HEK293T (cell line): Measurements from ENCODE around the gene UNC13D.
"Not testable (repeated sequence)": the region's sequence is repeated elsewhere in the genome, so short reads cannot be mapped to it uniquely, and the experiment has no call there.

Experiments used
- FOXK2 ChIP-seq: fragments of 450-650 bp; IDR thresholded peaks from 2 replicates; pipeline ENCODE4 v1.6.1; 2016; ENCODE audit warnings: mild to moderate bottlenecking
- HDGF ChIP-seq: fragments of 450-650 bp; IDR thresholded peaks from 2 replicates; pipeline ENCODE4 v1.6.1; 2017; ENCODE audit warnings: antibody characterized with exemption, borderline replicate concordance
- NFRKB ChIP-seq: fragments of 450-650 bp; IDR thresholded peaks from 2 replicates; pipeline ENCODE4 v1.6.1; 2016; ENCODE audit warnings: mild to moderate bottlenecking, moderate library complexity
- SP1 ChIP-seq: fragments of 450-650 bp; IDR thresholded peaks from 2 replicates; pipeline ENCODE4 v1.6.1; 2017
- SUZ12 ChIP-seq: fragments of 450-650 bp; IDR thresholded peaks from 2 replicates; pipeline ENCODE4 v1.6.1; 2016; ENCODE audit warnings: mild to moderate bottlenecking
- TARDBP ChIP-seq: fragments of 450-650 bp; IDR thresholded peaks from 2 replicates; pipeline ENCODE4 v1.6.1; 2016
- ZNF384 ChIP-seq: fragments of 450-650 bp; IDR thresholded peaks from 2 replicates; pipeline ENCODE4 v1.6.1; 2016

DNA sequence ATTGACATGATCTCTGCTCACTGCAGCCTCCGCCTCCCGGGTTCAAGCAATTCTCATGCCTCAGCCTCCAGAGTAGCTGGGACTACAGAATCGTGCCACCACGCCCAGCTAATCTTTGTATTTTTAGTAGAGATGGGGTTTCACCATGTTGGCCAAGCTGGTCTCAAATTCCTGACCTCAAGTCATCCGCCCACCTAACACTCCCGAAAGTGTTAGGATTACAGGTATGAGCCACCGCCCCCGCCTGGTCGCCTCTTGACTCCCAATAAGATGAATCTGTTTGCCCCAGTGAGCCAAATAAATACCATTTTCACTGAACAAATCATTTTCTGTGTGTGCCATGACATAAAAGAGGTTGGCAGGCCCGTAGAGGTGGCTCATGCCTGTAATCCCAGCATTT lies 15.2 kb upstream of the UNC13D start:
- TF ChIP-seq HDGF, FOXK2, SUZ12, SP1, ZNF384, TARDBP, NFRKB: not testable (repeated sequence)
